Type B pancreatic cell (in vitro differentiated cells): ENCODE results near the gene YJEFN3. TPM values are rescaled to one million over a fixed set of nuclear protein-coding genes. Genes with fewer than 3 reads are reported as not detected.

Source experiments
- DNase-seq: peaks from one replicate; pipeline ENCODE4 v3.0.0; 2021; ENCODE audit warnings: mixed read lengths; ENCODE audit not compliant: unreplicated experiment; ENCODE audit errors: extremely low spot score
- H3K27ac Mint-ChIP-seq: 2 replicates; pipeline ENCODE4 v1.8.0; 2021; ENCODE audit warnings: mild to moderate bottlenecking, mixed read lengths
- H3K27me3 Mint-ChIP-seq: 2 replicates; pipeline ENCODE4 v1.8.0; 2021; ENCODE audit warnings: mixed read lengths
- H3K36me3 Mint-ChIP-seq: 2 replicates; pipeline ENCODE4 v1.8.0; 2021; ENCODE audit warnings: mixed read lengths
- H3K4me1 Mint-ChIP-seq: one replicate; pipeline ENCODE4 v1.8.0; 2021; ENCODE audit warnings: mixed read lengths; ENCODE audit not compliant: unreplicated experiment
- H3K4me3 Mint-ChIP-seq: 2 replicates; pipeline ENCODE4 v1.8.0; 2021; ENCODE audit warnings: mild to moderate bottlenecking, mixed read lengths
- H3K9me3 Mint-ChIP-seq: 2 replicates; pipeline ENCODE4 v1.8.0; 2021; ENCODE audit warnings: mixed read lengths
- CTCF ChIP-seq: fragments of 200-600 bp; sonication (generic); conservative IDR thresholded peaks from 2 replicates; pipeline ENCODE4 v1.5.0; 2021; ENCODE audit warnings: antibody characterized with exemption, mild to moderate bottlenecking
- total RNA-seq: library from RNA; stranded (reverse); gene quantifications from 2 replicates; pipeline ENCODE4 v1.2.1, GENCODE V29; 2021; ENCODE audit warnings: low replicate concordance

YJEFN3 gene
- total RNA-seq, 1 donor from 2014 or later: 23.2 TPM

- Mint-ChIP-seq H3K4me3 (no peak overlapping the region), H3K36me3 (peaks cover 5% of the 10 kb centered on the region), H3K27ac (no peak overlapping the region), H3K27me3 (no peaks in the 10 kb centered on the region), H3K4me1 (no peaks in the 10 kb centered on the region), H3K9me3 (no peaks in the 10 kb centered on the region)
- no peak for DNase-seq
- no peak for TF ChIP-seq CTCF
These were observed 34.1 kb downstream of the YJEFN3 start for GRCh38 chr19:19562665-19563347.

- no peak for TF ChIP-seq CTCF
- H3K9me3 Mint-ChIP-seq: no peaks in the 10 kb centered on the region
These were observed 34.7 kb downstream of the YJEFN3 start for GRCh38 chr19:19563348-19563848.

GRCh38 chr19:19566306-19566705 lies 37.6 kb downstream of the YJEFN3 start:
- no peak for DNase-seq
- no peaks in the 10 kb centered on the region for H3K27me3 Mint-ChIP-seq
- no peaks in the 10 kb centered on the region for H3K9me3 Mint-ChIP-seq
- H3K36me3 Mint-ChIP-seq: peaks cover 14% of the 10 kb centered on the region
- TF ChIP-seq CTCF: no peak
- H3K4me1 Mint-ChIP-seq: no peaks in the 10 kb centered on the region
- no peak overlapping the region for H3K27ac Mint-ChIP-seq
- H3K4me3 Mint-ChIP-seq: no peak overlapping the region

More at GRCh38 chr19:19563348-19563848, 34.7 kb downstream of the YJEFN3 start:
- Mint-ChIP-seq H3K4me3 (no peak overlapping the region), H3K36me3 (peaks cover 5% of the 10 kb centered on the region), H3K27me3 (no peaks in the 10 kb centered on the region), H3K4me1 (no peaks in the 10 kb centered on the region), H3K27ac (no peak overlapping the region)
- DNase-seq: no peak

GRCh38 chr19:19567391-19567790 lies 38.7 kb downstream of the YJEFN3 start:
- Mint-ChIP-seq H3K27me3 (no peaks in the 10 kb centered on the region), H3K4me1 (no peaks in the 10 kb centered on the region), H3K4me3 (no peak overlapping the region), H3K9me3 (no peaks in the 10 kb centered on the region), H3K36me3 (peaks cover 14% of the 10 kb centered on the region), H3K27ac (no peak overlapping the region)
- no peak for DNase-seq
- TF ChIP-seq CTCF: no peak

GRCh38 chr19:19568802-19569756 lies 40.4 kb downstream of the YJEFN3 start:
- Mint-ChIP-seq H3K27ac (no peak overlapping the region), H3K27me3 (no peaks in the 10 kb centered on the region), H3K4me3 (no peak overlapping the region), H3K36me3 (peaks cover 14% of the 10 kb centered on the region), H3K9me3 (no peaks in the 10 kb centered on the region), H3K4me1 (no peaks in the 10 kb centered on the region)
- no peak for TF ChIP-seq CTCF
- DNase-seq: no peak
